ENCODE results near the gene MYBL2. TPM values are rescaled to one million over a fixed set of nuclear protein-coding genes. Genes with fewer than 3 reads are reported as not detected.

The MYBL2 gene
- total RNA-seq, 2 donors from 2014 or later = 139 to 182 TPM

DNA sequence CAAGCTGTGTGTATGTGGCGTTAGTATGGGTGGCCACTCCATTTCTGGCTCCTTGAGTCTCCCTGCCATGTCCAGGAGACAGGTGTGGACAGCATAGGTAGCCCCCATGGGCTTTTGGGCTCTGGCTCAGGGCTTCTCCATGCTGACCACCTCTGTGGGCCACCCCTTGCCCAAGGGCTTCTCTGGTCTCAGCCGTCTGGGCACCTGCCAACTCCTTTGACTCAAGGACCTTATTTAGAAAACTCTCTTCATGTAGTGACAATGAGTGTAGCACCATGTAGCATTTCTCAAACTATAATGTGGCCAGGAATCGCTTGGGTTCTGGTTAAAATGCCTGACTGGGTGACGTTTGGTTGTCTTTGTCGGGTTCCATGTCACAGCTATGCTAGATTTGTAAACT, 65.0 kb downstream of the MYBL2 start:
- H3K9ac ChIP-seq (ENCODE audit: extremely low read depth, low read length, poor library complexity, severe bottlenecking) = no peak overlapping the region
- H3K9me3 ChIP-seq (ENCODE audit: control insufficient read depth, low read length) = no peaks in the 10 kb centered on the region
- Mint-ChIP-seq H3K27ac (peak overlapping the region; percentile 50), H3K36me3 (ENCODE audit: low read depth) (no peaks in the 10 kb centered on the region), H3K4me3 (no peak overlapping the region), H3K27me3 (ENCODE audit: insufficient read depth) (peaks cover 2% of the 10 kb centered on the region), H3K4me1 (peaks cover 35% of the 10 kb centered on the region), H3K9me3 (peaks cover 2% of the 10 kb centered on the region)
- WGBS, 2 experiments (ENCODE audit: insufficient coverage in 1 of 2, insufficient read length in 1 of 2) = 85 to 97% methylated on average over 4 to 5 of the region's 5 CpGs
- no peak overlapping the region for H3K4me3 ChIP-seq (ENCODE audit: low read length)
- H3K4me1 ChIP-seq (ENCODE audit: control insufficient read depth, insufficient read depth, low read length) = peaks cover 12% of the 10 kb centered on the region
- no peaks in the 10 kb centered on the region for H3K27me3 ChIP-seq (ENCODE audit: control insufficient read depth, insufficient read depth, low read length, poor library complexity, severe bottlenecking)
- TF ChIP-seq, protein P1, sequence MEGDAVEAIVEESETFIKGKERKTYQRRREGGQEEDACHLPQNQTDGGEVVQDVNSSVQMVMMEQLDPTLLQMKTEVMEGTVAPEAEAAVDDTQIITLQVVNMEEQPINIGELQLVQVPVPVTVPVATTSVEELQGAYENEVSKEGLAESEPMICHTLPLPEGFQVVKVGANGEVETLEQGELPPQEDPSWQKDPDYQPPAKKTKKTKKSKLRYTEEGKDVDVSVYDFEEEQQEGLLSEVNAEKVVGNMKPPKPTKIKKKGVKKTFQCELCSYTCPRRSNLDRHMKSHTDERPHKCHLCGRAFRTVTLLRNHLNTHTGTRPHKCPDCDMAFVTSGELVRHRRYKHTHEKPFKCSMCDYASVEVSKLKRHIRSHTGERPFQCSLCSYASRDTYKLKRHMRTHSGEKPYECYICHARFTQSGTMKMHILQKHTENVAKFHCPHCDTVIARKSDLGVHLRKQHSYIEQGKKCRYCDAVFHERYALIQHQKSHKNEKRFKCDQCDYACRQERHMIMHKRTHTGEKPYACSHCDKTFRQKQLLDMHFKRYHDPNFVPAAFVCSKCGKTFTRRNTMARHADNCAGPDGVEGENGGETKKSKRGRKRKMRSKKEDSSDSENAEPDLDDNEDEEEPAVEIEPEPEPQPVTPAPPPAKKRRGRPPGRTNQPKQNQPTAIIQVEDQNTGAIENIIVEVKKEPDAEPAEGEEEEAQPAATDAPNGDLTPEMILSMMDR (conservative IDR thresholded peaks at IDR 0.05) = no peak
- no peak for DNase-seq
- H3K27ac ChIP-seq (ENCODE audit: low read depth, low read length) = no peak overlapping the region
- no peaks in the 10 kb centered on the region for H3K36me3 ChIP-seq (ENCODE audit: control insufficient read depth, insufficient read depth, low read length)

DNA sequence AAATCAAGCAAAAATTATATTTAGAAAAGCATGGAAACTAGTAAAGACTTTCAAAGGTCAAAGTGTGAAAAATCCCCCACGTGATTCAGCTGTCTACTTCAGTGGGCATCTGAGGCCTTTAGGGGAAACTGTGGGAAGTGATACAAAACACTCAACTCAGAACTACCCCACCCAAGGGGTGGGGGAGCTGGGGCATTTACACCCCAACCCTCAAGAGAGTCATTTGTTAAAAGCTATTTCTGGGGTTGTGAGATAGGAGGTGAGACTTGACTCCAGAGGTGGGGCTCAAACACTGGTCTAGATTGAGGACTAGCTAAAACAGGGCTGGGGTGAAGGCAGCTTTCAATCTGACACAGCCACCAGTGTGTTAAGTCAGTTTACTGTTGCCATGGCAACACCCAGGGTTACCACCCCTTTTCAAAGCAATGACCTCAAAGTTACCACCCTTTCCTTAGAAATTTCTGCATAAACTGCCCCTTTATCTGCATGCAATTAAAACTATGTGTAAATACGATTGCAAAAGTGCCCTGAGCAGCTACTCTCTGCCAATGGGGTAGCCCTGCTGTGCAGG, 69.8 kb downstream of the MYBL2 start:
- no peaks in the 10 kb centered on the region for H3K36me3 Mint-ChIP-seq (ENCODE audit: low read depth)
- Histone ChIP-seq H3K9me3 (ENCODE audit: control insufficient read depth, low read length) (no peaks in the 10 kb centered on the region), H3K9ac (ENCODE audit: extremely low read depth, low read length, poor library complexity, severe bottlenecking) (no peak overlapping the region), H3K4me1 (ENCODE audit: control insufficient read depth, insufficient read depth, low read length) (peaks cover 12% of the 10 kb centered on the region), H3K36me3 (ENCODE audit: control insufficient read depth, insufficient read depth, low read length) (no peaks in the 10 kb centered on the region), H3K4me3 (ENCODE audit: low read length) (no peak overlapping the region), H3K27ac (ENCODE audit: low read depth, low read length) (no peak overlapping the region), H3K27me3 (ENCODE audit: control insufficient read depth, insufficient read depth, low read length, poor library complexity, severe bottlenecking) (no peaks in the 10 kb centered on the region)
- H3K9me3 Mint-ChIP-seq = no peaks in the 10 kb centered on the region
- H3K27ac Mint-ChIP-seq = peak overlapping the region; percentile 5
- H3K27me3 Mint-ChIP-seq (ENCODE audit: insufficient read depth) = no peaks in the 10 kb centered on the region
- no peak overlapping the region for H3K4me3 Mint-ChIP-seq
- TF ChIP-seq, protein P1 (conservative IDR thresholded peaks at IDR 0.05) = no peak
- 74 to 80% methylated on average over 2 of the region's 2 CpGs for WGBS, 2 experiments (ENCODE audit: insufficient coverage in 1 of 2, insufficient read length in 1 of 2)
- peaks cover 48% of the 10 kb centered on the region for H3K4me1 Mint-ChIP-seq
- DNase-seq = peak; percentile 69

DNA sequence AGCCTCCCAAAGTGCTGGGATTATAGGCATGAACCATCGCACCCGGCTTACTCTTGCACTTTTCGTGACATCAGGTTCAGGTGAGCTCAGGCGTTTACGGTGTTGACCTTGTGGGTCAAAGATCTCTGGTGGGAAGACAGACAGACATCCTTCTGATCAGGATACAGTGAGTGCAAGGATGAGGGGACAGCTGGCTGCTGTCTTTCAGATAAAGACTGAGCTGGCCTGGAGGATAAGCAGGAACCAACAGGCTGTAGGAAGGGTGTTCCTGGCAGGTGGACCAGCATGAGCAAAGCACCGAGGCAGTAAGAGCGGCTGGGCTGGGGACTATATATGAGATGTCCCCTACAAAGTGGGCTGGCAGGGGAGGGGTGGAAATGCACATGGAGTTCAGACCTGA, 71.0 kb downstream of the MYBL2 start:
- no peak overlapping the region for H3K27ac ChIP-seq (ENCODE audit: low read depth, low read length)
- H3K4me1 ChIP-seq (ENCODE audit: control insufficient read depth, insufficient read depth, low read length) = peaks cover 6% of the 10 kb centered on the region
- H3K9me3 Mint-ChIP-seq = no peaks in the 10 kb centered on the region
- H3K27me3 Mint-ChIP-seq (ENCODE audit: insufficient read depth) = no peaks in the 10 kb centered on the region
- no peaks in the 10 kb centered on the region for H3K36me3 Mint-ChIP-seq (ENCODE audit: low read depth)
- no peak overlapping the region for H3K9ac ChIP-seq (ENCODE audit: extremely low read depth, low read length, poor library complexity, severe bottlenecking)
- H3K27me3 ChIP-seq (ENCODE audit: control insufficient read depth, insufficient read depth, low read length, poor library complexity, severe bottlenecking) = no peaks in the 10 kb centered on the region
- TF ChIP-seq, protein P1 (conservative IDR thresholded peaks at IDR 0.05) = no peak
- no peak overlapping the region for H3K4me3 Mint-ChIP-seq
- no peak overlapping the region for H3K4me3 ChIP-seq (ENCODE audit: low read length)
- 94 to 98% methylated on average over 7 of the region's 7 CpGs for WGBS, 2 experiments (ENCODE audit: insufficient coverage in 1 of 2, insufficient read length in 1 of 2)
- peaks cover 36% of the 10 kb centered on the region for H3K4me1 Mint-ChIP-seq
- H3K9me3 ChIP-seq (ENCODE audit: control insufficient read depth, low read length) = no peaks in the 10 kb centered on the region
- no peaks in the 10 kb centered on the region for H3K36me3 ChIP-seq (ENCODE audit: control insufficient read depth, insufficient read depth, low read length)
- H3K27ac Mint-ChIP-seq = no peak overlapping the region
- DNase-seq = no peak

All from endodermal cell (in vitro differentiated cells).